DND-41 (cell line): ENCODE data around the gene ARHGAP8.
"Not testable (repeated sequence)": the region's sequence is repeated elsewhere in the genome, so short reads cannot be mapped to it uniquely, and the experiment has no call there.

Source experiments
- ATAC-seq: fragments of 200-7000 bp; cut with Tn5 transposase; 3 replicates; pipeline ENCODE4 v1.9.1; 2021; ENCODE audit warnings: low read depth; ENCODE audit not compliant: insufficient read depth
- DNase-seq: peaks from one replicate; pipeline ENCODE4 v3.0.0-alpha.2; 2020
- H2AFZ ChIP-seq: 2 replicates; pipeline ENCODE4 v1.6.0; 2012; ENCODE audit warnings: low read depth, low read length
- H3K27ac ChIP-seq: 2 replicates; pipeline ENCODE4 v1.5.1; 2012; ENCODE audit warnings: low read length, inconsistent platforms
- H3K27me3 ChIP-seq: fragments of 200-600 bp; sonication (generic); 2 replicates; pipeline ENCODE4 v1.6.0; 2012; ENCODE audit warnings: low read length, mild to moderate bottlenecking, inconsistent platforms; ENCODE audit not compliant: insufficient read depth, poor library complexity
- H3K36me3 ChIP-seq: 2 replicates; pipeline ENCODE4 v1.5.1; 2012; ENCODE audit warnings: low read length, inconsistent platforms; ENCODE audit not compliant: insufficient read depth
- H3K4me1 ChIP-seq: 2 replicates; pipeline ENCODE4 v1.5.1; 2012; ENCODE audit warnings: mild to moderate bottlenecking, low read length; ENCODE audit not compliant: insufficient read depth
- H3K4me2 ChIP-seq: 2 replicates; pipeline ENCODE4 v1.6.0; 2012; ENCODE audit warnings: mild to moderate bottlenecking, moderate library complexity, low read length, inconsistent platforms; ENCODE audit not compliant: insufficient read depth
- H3K4me3 ChIP-seq, 2 experiments: fragments of 200-600 bp in 1 of 2; shearing (Covaris generic) in 1 of 2; 2 replicates each; pipeline ENCODE4 v1.5.1; 2012 to 2016; ENCODE audit warnings: inconsistent platforms in 2 of 2, low read length in 2 of 2, mild to moderate bottlenecking in 2 of 2, low read depth in 1 of 2, moderate library complexity in 1 of 2
- H3K79me2 ChIP-seq: 2 replicates; pipeline ENCODE4 v1.6.0; 2012; ENCODE audit warnings: low read length, inconsistent platforms; ENCODE audit not compliant: insufficient read depth
- H3K9ac ChIP-seq: 2 replicates; pipeline ENCODE4 v1.6.0; 2012; ENCODE audit warnings: low read depth, mild to moderate bottlenecking, inconsistent platforms, low read length, moderate library complexity
- H3K9me3 ChIP-seq: 2 replicates; pipeline ENCODE4 v1.5.1; 2012; ENCODE audit warnings: low read length, moderate library complexity, mild to moderate bottlenecking, inconsistent platforms; ENCODE audit not compliant: insufficient read depth, severe bottlenecking
- H4K20me1 ChIP-seq: 2 replicates; pipeline ENCODE4 v1.6.0; 2012; ENCODE audit warnings: low read length; ENCODE audit not compliant: insufficient read depth
- CTCF ChIP-seq: IDR thresholded peaks from 2 replicates; pipeline ENCODE4 v1.5.1; 2012; ENCODE audit warnings: borderline replicate concordance, low read length, moderate library complexity, mild to moderate bottlenecking; ENCODE audit not compliant: poor library complexity, severe bottlenecking; ENCODE audit errors: extremely low read depth
- EZH2 ChIP-seq: IDR thresholded peaks from 3 replicates; pipeline ENCODE4 v1.6.1; 2012; ENCODE audit warnings: borderline replicate concordance, low read depth, mild to moderate bottlenecking, moderate library complexity, low read length, inconsistent platforms; ENCODE audit not compliant: severe bottlenecking

Gene ARHGAP8

GRCh38 chr22:44855855-44856254 is 103.5 kb downstream of the ARHGAP8 start:
- H3K4me1 ChIP-seq = no peaks in the 10 kb centered on the region
- H3K4me2 ChIP-seq = no peak overlapping the region
- no peak overlapping the region for H3K4me3 ChIP-seq
- no peaks in the 10 kb centered on the region for H3K27me3 ChIP-seq
- H4K20me1 ChIP-seq = no peaks in the 10 kb centered on the region
- no peak overlapping the region for H3K27ac ChIP-seq
- TF ChIP-seq CTCF = no peak
- TF ChIP-seq EZH2 = no peak
- H3K9me3 ChIP-seq = no peaks in the 10 kb centered on the region
- DNase-seq (no peak), ATAC-seq (no peak)
- H3K36me3 ChIP-seq = no peaks in the 10 kb centered on the region
- no peak overlapping the region for H3K9ac ChIP-seq
- no peak overlapping the region for H2AFZ ChIP-seq
- no peaks in the 10 kb centered on the region for H3K79me2 ChIP-seq

- not testable (repeated sequence) for H3K27ac ChIP-seq
Observed at GRCh38 chr22:44858819-44859218, 106.4 kb downstream of the ARHGAP8 start.

GRCh38 chr22:44859641-44860040 is 107.3 kb downstream of the ARHGAP8 start:
- Histone ChIP-seq H4K20me1 (no peaks in the 10 kb centered on the region), H3K27me3 (no peaks in the 10 kb centered on the region), H3K4me2 (no peak overlapping the region), H3K36me3 (no peaks in the 10 kb centered on the region), H3K9ac (no peak overlapping the region), H3K9me3 (no peaks in the 10 kb centered on the region), H3K4me1 (no peaks in the 10 kb centered on the region), H3K79me2 (no peaks in the 10 kb centered on the region), H3K4me3 (no peak overlapping the region), H2AFZ (no peak overlapping the region), H3K27ac (no peak overlapping the region)
- DNase-seq (no peak), ATAC-seq (no peak)
- TF ChIP-seq CTCF = no peak
- TF ChIP-seq EZH2 = no peak

More at GRCh38 chr22:44858819-44859218, 106.4 kb downstream of the ARHGAP8 start:
- not testable (repeated sequence) for H3K4me1 ChIP-seq, H3K9me3 ChIP-seq, H4K20me1 ChIP-seq, H3K79me2 ChIP-seq, H3K27me3 ChIP-seq, H2AFZ ChIP-seq, H3K4me3 ChIP-seq, H3K36me3 ChIP-seq, ATAC-seq, H3K4me2 ChIP-seq, DNase-seq, H3K9ac ChIP-seq

GRCh38 chr22:44860311-44860710 is 107.9 kb downstream of the ARHGAP8 start:
- Histone ChIP-seq H3K27me3 (no peaks in the 10 kb centered on the region), H3K79me2 (no peaks in the 10 kb centered on the region), H3K9me3 (no peaks in the 10 kb centered on the region), H4K20me1 (no peaks in the 10 kb centered on the region), H3K36me3 (no peaks in the 10 kb centered on the region), H3K4me2 (no peak overlapping the region), H3K27ac (no peak overlapping the region), H3K4me3 (no peak overlapping the region), H3K9ac (no peak overlapping the region), H2AFZ (no peak overlapping the region), H3K4me1 (no peaks in the 10 kb centered on the region)
- no peak for TF ChIP-seq CTCF
- no peak for TF ChIP-seq EZH2
- ATAC-seq (no peak), DNase-seq (no peak)
